ENCODE data around the gene ELP5. TPM values are rescaled to one million over a fixed set of nuclear protein-coding genes. Genes with fewer than 3 reads are reported as not detected.

ELP5 gene
- total RNA-seq, 2 experiments from 2014 or later, result 84.6 to 97.3 TPM

DNA sequence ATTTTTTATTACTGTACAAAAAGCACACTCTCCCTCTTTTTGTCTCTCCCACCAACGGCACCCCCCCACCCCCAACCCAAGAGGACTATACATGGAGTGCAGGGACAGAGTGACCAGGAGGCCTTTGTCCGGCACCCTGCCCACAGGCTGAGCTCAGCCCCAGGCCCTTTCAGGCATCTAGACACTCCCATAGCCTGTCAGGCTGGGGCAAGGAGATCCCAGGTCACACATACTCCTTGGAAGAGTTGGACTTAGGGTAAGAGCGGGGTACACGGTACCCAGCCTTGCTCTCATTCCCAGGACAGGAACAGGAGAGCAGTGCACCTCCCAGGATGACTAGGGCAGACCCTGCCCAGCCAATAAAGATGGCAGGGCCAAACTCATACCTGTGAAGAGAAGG, 8.1 kb downstream of the ELP5 start:
- no peaks in the 10 kb centered on the region for H3K9me3 ChIP-seq (ENCODE audit: low read length)
- no TSS peak for BruUV-seq (replicated peaks)
- intact Hi-C loops (cut with micrococcal nuclease; ENCODE audit: unreplicated experiment), result no loop called here
- H3K27ac ChIP-seq (ENCODE audit: low read depth, low read length, poor library complexity, severe bottlenecking), result no peak overlapping the region
- no peak for DNase-seq (ENCODE audit: low spot score)
- no peaks in the 10 kb centered on the region for H3K79me2 ChIP-seq (ENCODE audit: insufficient read depth, low read depth, low read length)
- no peaks in the 10 kb centered on the region for H4K20me1 ChIP-seq (ENCODE audit: insufficient read depth, low read length)
- no peak overlapping the region for H3K4me2 ChIP-seq (ENCODE audit: low read length)
- no peak overlapping the region for H2AFZ ChIP-seq (ENCODE audit: low read length)
- TF ChIP-seq, protein P1, sequence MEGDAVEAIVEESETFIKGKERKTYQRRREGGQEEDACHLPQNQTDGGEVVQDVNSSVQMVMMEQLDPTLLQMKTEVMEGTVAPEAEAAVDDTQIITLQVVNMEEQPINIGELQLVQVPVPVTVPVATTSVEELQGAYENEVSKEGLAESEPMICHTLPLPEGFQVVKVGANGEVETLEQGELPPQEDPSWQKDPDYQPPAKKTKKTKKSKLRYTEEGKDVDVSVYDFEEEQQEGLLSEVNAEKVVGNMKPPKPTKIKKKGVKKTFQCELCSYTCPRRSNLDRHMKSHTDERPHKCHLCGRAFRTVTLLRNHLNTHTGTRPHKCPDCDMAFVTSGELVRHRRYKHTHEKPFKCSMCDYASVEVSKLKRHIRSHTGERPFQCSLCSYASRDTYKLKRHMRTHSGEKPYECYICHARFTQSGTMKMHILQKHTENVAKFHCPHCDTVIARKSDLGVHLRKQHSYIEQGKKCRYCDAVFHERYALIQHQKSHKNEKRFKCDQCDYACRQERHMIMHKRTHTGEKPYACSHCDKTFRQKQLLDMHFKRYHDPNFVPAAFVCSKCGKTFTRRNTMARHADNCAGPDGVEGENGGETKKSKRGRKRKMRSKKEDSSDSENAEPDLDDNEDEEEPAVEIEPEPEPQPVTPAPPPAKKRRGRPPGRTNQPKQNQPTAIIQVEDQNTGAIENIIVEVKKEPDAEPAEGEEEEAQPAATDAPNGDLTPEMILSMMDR (conservative IDR thresholded peaks at IDR 0.05; ENCODE audit: low read length), result no peak
- TF ChIP-seq EZH2phosphoT487 (IDR thresholded peaks at IDR 0.05; ENCODE audit: borderline replicate concordance, low read depth, low read length), result no peak
- POLR2A ChIA-PET, result no interaction called here
- H3K36me3 ChIP-seq (ENCODE audit: insufficient read depth, low read length), result peaks cover 37% of the 10 kb centered on the region
- H3K9me2 ChIP-seq (ENCODE audit: insufficient read depth, low read length), result no peaks in the 10 kb centered on the region
- no peak overlapping the region for H3K4me3 ChIP-seq (ENCODE audit: low read depth, low read length, poor library complexity, severe bottlenecking)
- peaks cover 17% of the 10 kb centered on the region for H3K4me1 ChIP-seq (ENCODE audit: insufficient read depth, low read length, poor library complexity, severe bottlenecking)
- CTCF ChIA-PET (ENCODE audit: unreplicated experiment), result no interaction called here

DNA sequence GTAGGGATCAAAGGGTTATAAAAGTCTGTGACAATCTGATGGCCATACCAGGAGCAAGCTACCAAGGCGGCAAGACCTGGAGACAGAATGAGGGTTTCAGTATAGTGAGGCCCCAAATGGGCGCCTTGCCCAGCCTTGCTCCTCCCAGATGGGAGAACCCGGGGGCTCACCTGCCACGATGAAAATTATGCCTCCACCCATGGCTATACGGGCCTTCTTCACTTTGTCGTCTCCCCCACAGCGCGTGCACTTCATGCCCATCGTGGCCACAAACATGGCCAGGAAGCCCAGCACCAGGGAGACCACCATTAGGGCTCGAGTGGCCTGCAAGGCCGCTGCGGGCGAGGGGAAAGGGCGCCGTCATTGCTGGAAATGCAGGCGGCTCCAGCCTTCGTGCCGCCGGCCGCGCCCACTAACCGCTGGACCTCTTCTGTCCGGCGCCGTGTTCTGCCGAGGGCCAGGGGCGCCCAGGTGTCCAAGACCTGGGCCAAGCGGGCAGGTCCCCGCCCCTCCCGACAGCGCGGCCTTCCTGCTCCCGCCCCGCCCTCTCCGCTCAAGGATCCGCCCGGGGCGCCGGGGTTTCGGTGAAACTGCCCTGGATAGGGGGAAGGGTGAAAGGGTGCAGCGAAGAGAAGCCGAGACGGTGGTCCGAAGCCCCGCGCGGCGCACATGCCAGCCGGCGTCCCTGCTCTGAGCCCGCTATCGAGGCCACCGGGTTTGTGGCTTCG, 8.8 kb downstream of the ELP5 start:
- intact Hi-C loops (cut with micrococcal nuclease; ENCODE audit: unreplicated experiment), result no loop called here
- BruUV-seq (replicated peaks), result no TSS peak
- Histone ChIP-seq H3K4me1 (ENCODE audit: insufficient read depth, low read length, poor library complexity, severe bottlenecking) (peaks cover 17% of the 10 kb centered on the region), H3K79me2 (ENCODE audit: insufficient read depth, low read depth, low read length) (no peaks in the 10 kb centered on the region), H3K27ac (ENCODE audit: low read depth, low read length, poor library complexity, severe bottlenecking) (no peak overlapping the region), H3K9me3 (ENCODE audit: low read length) (no peaks in the 10 kb centered on the region), H3K4me3 (ENCODE audit: low read depth, low read length, poor library complexity, severe bottlenecking) (no peak overlapping the region), H3K9me2 (ENCODE audit: insufficient read depth, low read length) (no peaks in the 10 kb centered on the region), H3K36me3 (ENCODE audit: insufficient read depth, low read length) (peaks cover 32% of the 10 kb centered on the region), H3K4me2 (ENCODE audit: low read length) (no peak overlapping the region; the same call in 1 of the 2 replicates), H4K20me1 (ENCODE audit: insufficient read depth, low read length) (no peaks in the 10 kb centered on the region), H2AFZ (ENCODE audit: low read length) (no peak overlapping the region)
- DNase-seq (ENCODE audit: low spot score), result no peak
- ChIA-PET POLR2A (no interaction called here), CTCF (ENCODE audit: unreplicated experiment) (no interaction called here)
- no peak for TF ChIP-seq EZH2phosphoT487 (IDR thresholded peaks at IDR 0.05; ENCODE audit: borderline replicate concordance, low read depth, low read length)
- TF ChIP-seq, protein P1 (conservative IDR thresholded peaks at IDR 0.05; ENCODE audit: low read length), result no peak

Data from OCI-LY7 (cell line).